HG02610 (cell line): ENCODE measurements around the gene PCNX2.

Experiments
- ATAC-seq: cut with Tn5 transposase; IDR thresholded peaks from one replicate; pipeline ENCODE4 v1.9.1; 2021; ENCODE audit warnings: mild to moderate bottlenecking, moderate library complexity; ENCODE audit not compliant: unreplicated experiment

The PCNX2 gene

GRCh38 chr1:232940262-232940661, 355.3 kb downstream of the PCNX2 start:
- ATAC-seq: no peak

- no peak for ATAC-seq
These were observed 355.8 kb downstream of the PCNX2 start for GRCh38 chr1:232939748-232940147.

GRCh38 chr1:232938926-232939325, 356.6 kb downstream of the PCNX2 start:
- no peak for ATAC-seq

GRCh38 chr1:232937741-232938375, 357.7 kb downstream of the PCNX2 start:
- ATAC-seq: no peak

- no peak for ATAC-seq
These were observed 358.6 kb downstream of the PCNX2 start for GRCh38 chr1:232936941-232937340.
